ENCODE results near the gene REELD1. TPM values are rescaled to one million over a fixed set of nuclear protein-coding genes. Genes with fewer than 3 reads are reported as not detected.
A peak's percentile ranks its signal among the peaks of the same experiment; 100 is the strongest.

REELD1 gene
- polyA plus RNA-seq (ENCODE audit: insufficient read length in 3 of 3), result under 1 TPM; 0.19 to 0.31 (median 0.31) TPM

- DNase-seq (ENCODE audit: low read depth in 3 of 3, low spot score in 2 of 3), result no peak
These were observed at the start of gene REELD1 for GRCh38 chr4:146214238-146214637. Gene REELD1 (plus strand): TSS chr4:146214538. CDS start chr4:146216953, 2,415 bp downstream.

DNA sequence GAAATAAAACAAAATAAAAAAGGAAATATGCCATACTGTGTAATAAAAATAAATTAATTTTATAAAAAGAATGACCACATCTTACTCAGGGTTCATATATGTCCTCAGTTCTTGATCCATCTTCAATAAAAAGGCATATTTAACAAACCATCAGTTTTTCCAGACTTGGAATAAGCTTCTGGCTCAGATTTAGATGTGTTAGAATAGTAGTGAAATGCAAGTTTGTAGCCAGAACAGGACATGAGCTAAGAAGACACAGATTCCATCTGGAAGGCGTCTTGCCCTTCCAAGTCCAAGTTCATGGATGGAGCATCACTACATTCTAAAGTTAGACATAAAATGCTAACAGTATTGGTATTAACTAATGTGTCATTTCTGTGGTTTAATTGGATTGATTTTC is 49.1 kb upstream of the REELD1 start:
- DNase-seq (ENCODE audit: low read depth in 3 of 3, low spot score in 2 of 3), result no peak

- DNase-seq (ENCODE audit: low read depth in 3 of 3, low spot score in 2 of 3), result no peak
These were observed 48.5 kb upstream of the REELD1 start for GRCh38 chr4:146165840-146166239.

DNA sequence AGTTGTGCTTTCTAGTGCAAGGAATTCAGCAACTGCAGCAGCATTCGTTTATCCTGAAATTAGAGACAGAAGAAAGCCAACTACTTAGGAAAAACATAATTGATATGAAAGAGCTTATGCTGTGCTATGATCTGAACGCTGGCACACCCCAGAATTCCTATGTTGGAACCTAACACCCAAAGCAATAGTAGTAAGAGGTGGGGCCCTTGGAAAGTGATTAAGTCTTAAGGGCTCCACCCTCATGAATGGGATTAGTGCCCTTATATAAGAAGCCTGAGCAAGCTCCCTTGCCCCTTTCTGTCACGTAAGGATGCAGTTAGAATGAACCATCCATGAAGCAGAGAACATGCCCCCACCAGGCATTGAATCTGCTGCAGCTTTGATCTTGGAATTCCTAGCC is 44.2 kb upstream of the REELD1 start:
- no peak for DNase-seq (ENCODE audit: low read depth in 3 of 3, low spot score in 2 of 3)

- DNase-seq (ENCODE audit: low read depth in 3 of 3, low spot score in 2 of 3), result peak; percentile 54 to 75 (median 70)
These were observed 38.5 kb upstream of the REELD1 start, which contains the start of gene LSM6 for GRCh38 chr4:146175541-146176453. Gene LSM6 (plus strand): TSS chr4:146175718. CDS start chr4:146182922, 7,204 bp downstream.

DNA sequence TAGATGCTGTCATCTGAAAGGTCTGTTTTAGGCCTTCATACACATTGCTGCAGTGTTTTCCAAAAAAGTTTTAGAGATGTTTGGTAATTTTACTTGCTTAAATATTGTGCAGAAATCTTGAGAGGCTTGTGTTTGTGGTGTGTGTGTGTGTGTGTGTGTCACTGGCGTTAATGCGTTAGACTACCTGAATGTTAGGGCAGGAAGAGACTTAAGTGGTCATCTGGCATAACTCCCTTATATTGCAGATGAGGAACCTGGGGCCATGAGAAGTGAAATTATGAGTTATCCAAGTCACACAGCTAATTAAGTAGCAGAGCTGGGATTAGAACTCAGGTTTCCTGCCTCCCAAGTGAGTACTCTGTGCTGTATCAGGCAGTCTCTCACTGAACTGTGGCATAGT is 37.4 kb upstream of the REELD1 start:
- DNase-seq (ENCODE audit: low read depth in 3 of 3, low spot score in 2 of 3), result no peak

GRCh38 chr4:146178126-146178525 is 36.2 kb upstream of the REELD1 start:
- no peak for DNase-seq (ENCODE audit: low read depth in 3 of 3, low spot score in 2 of 3)

DNA sequence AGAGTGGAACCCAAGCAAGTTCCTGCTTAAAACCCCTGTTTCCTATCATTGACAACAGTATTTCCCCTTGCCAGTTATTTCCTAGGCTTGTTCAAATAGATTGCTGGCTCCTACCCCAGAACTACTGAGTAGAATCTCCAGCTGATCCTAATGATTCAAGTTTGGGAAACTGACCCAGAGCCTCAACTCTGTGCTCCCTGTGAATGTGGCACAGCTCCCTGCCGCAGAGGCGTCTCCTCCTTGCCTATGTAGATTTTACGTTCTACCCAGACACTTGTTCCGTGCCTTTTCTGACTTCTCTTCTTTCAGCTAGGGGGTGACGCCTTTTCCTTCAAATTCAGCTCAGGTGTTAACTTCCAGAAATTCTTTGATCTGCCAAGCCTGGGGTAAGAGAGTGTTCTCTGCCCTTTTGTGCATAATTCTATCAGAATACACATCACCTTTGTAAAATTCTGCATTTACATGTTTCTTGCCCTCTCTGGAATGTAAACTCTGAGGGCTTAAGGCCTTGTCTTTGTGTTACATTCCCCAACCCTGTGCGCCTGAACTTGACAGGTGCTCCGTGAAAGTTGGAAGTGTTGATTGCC is 34.5 kb upstream of the REELD1 start:
- DNase-seq (ENCODE audit: low read depth in 3 of 3, low spot score in 2 of 3), result no peak

DNA sequence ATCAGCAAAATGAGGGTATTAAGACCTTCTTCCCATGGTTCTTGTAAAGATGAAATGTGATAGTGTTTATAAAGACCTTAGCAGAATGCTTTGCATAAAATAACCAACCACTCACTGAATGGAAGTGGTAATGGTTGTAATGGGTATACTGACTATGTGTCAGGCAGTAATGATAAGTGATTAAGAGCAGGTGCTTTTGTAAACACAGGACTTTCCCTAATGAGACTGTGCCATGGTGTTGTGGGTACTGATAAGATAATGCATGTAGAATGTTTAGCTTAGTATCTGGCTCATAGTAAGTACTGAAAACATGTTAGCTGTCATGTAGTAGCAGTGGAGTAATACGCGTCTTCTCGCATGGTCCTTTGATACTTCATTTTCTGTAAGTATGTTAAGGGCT is 31.9 kb upstream of the REELD1 start:
- DNase-seq (ENCODE audit: low read depth in 3 of 3, low spot score in 2 of 3), result no peak

DNA sequence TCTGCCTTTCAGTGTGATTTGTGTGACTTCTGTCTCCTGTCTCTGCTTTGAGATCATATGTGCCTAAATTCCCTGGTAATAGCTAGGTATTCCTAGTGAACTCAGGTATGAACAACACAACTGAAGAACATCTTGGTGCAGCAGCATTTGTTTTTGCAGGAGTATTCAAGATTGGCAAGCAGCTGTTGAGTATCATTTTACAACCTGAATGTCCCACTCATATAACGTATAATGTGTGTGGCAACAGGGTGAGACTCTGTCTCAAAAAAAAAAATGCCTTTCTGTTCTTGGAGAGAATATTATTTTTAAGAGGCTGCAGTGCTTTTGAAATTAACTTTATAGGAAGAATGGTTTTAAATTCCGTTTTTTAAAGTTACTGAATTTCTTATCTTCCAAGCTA is 31.1 kb upstream of the REELD1 start:
- DNase-seq (ENCODE audit: low read depth in 3 of 3, low spot score in 2 of 3), result no peak

- DNase-seq (ENCODE audit: low read depth in 3 of 3, low spot score in 2 of 3), result no peak
These were observed 28.3 kb upstream of the REELD1 start for GRCh38 chr4:146186041-146186440.

DNA sequence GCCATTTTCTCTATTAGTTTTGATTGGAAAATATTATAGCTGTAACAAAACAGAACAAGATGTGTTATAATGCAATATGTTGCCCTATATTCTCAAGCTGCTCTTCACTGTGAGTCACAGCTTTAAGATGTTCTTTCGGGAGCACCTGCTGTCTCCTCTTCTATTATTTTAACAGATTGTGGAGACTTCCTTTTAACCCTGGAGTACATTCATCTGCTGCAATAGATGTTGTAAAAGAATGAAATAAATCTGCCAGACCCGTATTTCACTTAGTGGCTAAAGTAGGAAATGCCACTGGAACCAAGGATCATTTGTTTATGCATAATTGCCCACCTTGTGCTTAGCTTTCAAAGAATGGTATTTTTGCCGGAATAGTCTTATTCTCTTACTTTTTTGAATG is 27.7 kb upstream of the REELD1 start:
- no peak for DNase-seq (ENCODE audit: low read depth in 3 of 3, low spot score in 2 of 3)

GRCh38 chr4:146190456-146190855 is 23.9 kb upstream of the REELD1 start:
- DNase-seq (ENCODE audit: low read depth in 3 of 3, low spot score in 2 of 3), result no peak

DNA sequence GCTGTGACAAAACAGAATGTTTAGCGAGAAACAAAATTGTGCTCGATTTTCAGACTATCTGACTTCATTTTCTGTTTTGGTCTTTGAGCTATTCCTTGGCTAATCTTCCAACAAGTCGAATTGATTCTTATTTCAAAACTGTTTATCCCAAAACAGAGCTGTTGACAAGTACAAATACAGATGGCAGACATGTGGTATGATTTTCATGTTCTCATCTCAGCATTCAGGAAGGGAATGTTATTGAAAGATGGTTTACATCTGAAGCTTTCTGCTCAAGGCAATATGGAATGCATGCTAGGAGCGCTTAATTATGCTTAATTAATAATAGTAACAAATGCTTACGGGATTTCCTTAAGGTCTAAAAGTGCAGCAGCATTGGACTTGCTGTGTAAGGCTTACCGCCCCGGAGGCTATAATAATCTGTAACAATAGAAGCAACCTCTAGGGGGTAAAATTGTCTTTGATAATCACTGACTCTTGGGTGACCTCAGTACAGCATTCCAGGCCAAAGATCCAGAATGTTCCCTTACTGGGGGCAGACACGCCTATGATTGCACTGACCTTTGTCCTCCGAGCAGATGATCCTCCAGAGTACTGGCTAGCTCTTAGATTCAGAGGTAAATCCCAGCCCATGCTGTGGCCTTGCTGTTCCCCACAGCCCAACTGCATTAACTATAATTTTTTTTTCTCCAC is 22.4 kb upstream of the REELD1 start:
- no peak for DNase-seq (ENCODE audit: low read depth in 3 of 3, low spot score in 2 of 3)

- no peak for DNase-seq (ENCODE audit: low read depth in 3 of 3, low spot score in 2 of 3)
These were observed 20.7 kb upstream of the REELD1 start for GRCh38 chr4:146193628-146194027.

DNA sequence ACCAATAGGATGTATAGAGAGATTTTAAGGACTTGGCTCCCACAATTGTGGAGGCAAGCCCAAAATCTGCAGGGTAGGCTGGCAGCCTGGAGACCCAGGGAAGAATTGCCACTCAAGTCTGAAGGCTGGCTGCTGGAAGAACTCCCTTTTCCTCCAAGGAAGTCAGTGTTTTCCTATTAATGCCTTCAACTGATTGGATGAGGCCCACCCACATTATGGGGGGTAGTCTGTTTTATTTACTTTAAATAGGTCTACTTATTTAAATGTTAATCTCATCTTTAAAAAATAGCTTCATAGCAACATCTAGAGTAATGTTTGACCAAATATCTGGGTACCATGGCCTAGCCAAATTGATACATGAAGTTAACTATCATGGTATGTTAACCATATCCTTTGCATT is 20.1 kb upstream of the REELD1 start:
- DNase-seq (ENCODE audit: low read depth in 3 of 3, low spot score in 2 of 3), result no peak

- no peak for DNase-seq (ENCODE audit: low read depth in 3 of 3, low spot score in 2 of 3)
These were observed 11.7 kb upstream of the REELD1 start for GRCh38 chr4:146202665-146203064.

- DNase-seq (ENCODE audit: low read depth in 3 of 3, low spot score in 2 of 3), result no peak
These were observed 6.9 kb upstream of the REELD1 start for GRCh38 chr4:146207410-146207809.

GRCh38 chr4:146210890-146211289 is 3.4 kb upstream of the REELD1 start:
- no peak for DNase-seq (ENCODE audit: low read depth in 3 of 3, low spot score in 2 of 3)

- DNase-seq (ENCODE audit: low read depth in 3 of 3, low spot score in 2 of 3), result no peak
These were observed 2.9 kb upstream of the REELD1 start for GRCh38 chr4:146211440-146211839.

DNA sequence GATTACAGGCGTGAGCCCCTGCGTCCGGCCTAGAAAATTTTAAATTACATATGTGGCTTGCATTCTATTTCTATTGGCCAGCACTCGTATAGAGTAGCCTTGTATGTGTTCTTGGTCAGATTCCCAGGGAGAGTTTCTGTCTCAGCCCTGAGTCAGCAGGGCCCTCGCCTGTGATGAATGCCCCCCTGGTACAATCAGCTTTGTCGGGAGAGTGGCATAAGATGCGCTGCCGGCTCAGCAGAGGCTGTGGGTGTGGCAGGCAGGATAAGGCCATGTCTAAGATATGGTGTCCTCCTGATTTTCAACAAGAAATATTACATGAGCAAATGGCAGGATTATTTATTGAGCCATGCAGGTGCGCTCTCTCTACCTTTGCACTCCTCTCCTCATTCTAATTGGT is 1.6 kb upstream of the REELD1 start:
- no peak for DNase-seq (ENCODE audit: low read depth in 3 of 3, low spot score in 2 of 3)
